ENCODE measurements around the gene SHOX.
"Not testable (repeated sequence)": the region's sequence is repeated elsewhere in the genome, so short reads cannot be mapped to it uniquely, and the experiment has no call there.

DNA sequence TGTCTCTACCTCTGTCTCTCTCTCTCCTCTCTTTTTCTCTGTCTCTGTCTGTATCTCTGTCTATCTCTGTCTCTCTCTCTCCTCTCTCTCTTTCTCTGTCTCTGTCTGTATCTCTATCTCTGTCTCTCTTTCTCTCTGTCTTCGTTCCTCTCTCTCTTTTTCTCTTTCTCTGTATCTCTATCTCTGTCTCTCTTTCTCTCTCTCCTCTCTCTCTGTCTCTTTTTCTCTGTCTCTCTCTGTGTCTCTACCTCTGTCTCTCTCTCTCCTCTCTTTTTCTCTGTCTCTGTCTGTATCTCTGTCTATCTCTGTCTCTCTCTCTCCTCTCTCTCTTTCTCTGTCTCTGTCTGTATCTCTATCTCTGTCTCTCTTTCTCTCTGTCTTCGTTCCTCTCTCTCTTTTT lies 4.5 kb upstream of the SHOX start:
- TF ChIP-seq CTCF, EZH2phosphoT487 (IDR thresholded peaks at IDR 0.05; ENCODE audit: low read length): not testable (repeated sequence)

Measured in MM.1S (cell line).